ENCODE data around the gene EFCAB6.

GRCh38 chr22:43636086-43636485, 176.0 kb downstream of the EFCAB6 start:
- TF ChIP-seq EZH2phosphoT487 (IDR thresholded peaks at IDR 0.05; ENCODE audit: borderline replicate concordance) (no peak), CTCF (conservative IDR thresholded peaks at IDR 0.05; ENCODE audit: low read length) (no peak)
